GM21367 (cell line): ENCODE measurements around the gene DES.
"Not testable (repeated sequence)": the region's sequence is repeated elsewhere in the genome, so short reads cannot be mapped to it uniquely, and the experiment has no call there.

Source experiments
- ATAC-seq: cut with Tn5 transposase; IDR thresholded peaks from one replicate; pipeline ENCODE4 v1.9.1; 2021; ENCODE audit not compliant: unreplicated experiment

DES gene

DNA sequence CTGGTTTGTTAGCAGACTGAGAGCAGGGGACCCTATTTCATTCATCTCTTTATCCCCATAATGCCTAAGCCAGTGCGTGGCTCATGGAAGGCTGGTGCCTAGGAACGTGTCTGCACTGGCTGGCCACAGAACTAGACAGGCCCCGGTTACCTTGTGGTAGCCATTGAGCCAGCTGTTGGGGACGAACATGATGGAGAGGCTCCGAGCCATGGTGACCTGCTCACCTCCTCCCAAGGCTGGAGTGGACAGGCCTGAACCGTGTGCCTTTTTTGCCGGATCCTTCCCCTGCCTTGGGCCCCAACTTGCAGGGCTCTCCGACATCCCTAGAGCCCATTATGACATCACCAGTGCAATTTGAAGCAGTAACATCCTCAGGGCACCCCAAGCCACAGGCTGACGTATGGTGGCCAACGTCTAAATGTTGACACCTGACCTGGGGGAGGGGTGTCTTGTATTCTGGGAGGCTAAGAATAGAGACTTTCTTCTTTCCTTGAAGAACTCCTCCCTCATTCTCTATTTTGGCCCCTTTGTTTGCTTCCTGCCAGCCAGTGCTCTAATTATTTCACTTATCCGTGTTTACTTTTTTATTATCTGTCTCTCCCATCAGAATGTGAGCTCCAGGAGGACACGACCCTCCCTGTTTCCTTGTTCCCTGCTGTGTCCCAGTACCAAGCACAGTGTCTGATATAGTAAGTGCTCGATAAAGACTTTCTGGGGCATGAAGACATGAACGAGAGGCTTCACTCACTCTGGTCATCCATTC lies 18.3 kb upstream of the DES start:
- no peak for ATAC-seq

- ATAC-seq, result no peak
Measured at GRCh38 chr2:219400562-219400961, 17.6 kb upstream of the DES start.

DNA sequence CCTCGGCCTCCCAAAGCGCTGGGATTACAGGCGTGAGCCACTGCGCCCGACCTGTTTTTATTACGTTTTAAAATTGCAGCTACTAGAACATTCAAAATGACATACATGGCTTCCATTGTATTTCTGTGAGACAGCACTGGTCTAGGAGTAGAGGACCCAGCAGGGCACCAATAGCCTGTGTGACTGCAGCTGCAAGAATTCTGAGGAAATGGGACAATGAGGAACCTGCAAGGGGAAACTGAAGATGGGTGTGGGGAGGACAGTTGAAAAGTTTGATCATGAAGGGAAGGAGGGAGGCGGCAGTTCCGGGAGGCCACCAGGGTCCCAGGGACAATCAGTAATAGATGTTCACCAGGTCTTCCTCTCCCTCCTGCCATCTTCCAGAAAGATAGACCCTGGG lies 16.6 kb upstream of the DES start:
- ATAC-seq, result no peak

- ATAC-seq, result peak; percentile 83
Measured at GRCh38 chr2:219402665-219403515, 15.3 kb upstream of the DES start.

- no peak for ATAC-seq
Measured at GRCh38 chr2:219403861-219404260, 14.3 kb upstream of the DES start.

GRCh38 chr2:219404291-219404910 lies 13.8 kb upstream of the DES start:
- no peak for ATAC-seq

DNA sequence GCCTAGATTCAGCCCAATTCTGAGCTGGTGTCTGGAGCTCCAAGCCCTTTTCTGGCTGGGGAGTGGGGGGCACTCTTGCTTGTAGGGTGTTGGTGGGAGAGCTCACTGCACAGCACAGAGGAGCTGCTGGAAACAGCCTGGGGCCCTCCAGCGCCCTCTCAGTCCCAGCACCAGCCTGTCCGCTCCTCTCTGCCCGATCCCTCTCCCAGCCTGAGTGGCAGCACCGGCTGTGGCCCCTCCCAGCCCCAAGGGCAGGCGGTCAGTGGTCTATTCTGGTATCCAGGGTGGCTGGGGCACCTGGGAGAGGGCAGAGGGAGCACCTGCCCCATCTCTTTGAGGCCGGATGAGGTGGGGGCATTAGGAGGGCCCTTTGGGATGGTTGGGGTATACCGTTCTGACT lies 13.2 kb upstream of the DES start:
- no peak for ATAC-seq

DNA sequence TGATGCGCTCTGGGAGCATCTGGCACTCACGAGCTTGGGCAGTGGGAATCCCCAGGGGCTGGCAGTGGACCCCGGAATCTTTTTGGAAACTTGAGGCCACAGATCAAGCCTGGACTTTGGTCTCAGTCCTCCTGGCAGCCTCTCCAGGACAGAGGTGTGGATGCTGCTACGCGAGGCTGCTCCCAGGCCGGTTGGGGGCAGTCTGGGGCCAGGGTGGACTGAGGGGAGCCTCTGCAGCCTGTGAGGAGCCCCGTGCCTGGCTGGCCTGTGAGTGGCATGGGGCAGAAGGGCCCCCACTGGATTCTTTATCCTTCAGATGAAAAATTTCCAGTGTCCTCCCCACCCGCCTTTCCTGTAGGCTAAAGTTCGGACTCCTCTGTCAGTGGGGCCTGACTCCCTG lies 12.7 kb upstream of the DES start:
- no peak for ATAC-seq

DNA sequence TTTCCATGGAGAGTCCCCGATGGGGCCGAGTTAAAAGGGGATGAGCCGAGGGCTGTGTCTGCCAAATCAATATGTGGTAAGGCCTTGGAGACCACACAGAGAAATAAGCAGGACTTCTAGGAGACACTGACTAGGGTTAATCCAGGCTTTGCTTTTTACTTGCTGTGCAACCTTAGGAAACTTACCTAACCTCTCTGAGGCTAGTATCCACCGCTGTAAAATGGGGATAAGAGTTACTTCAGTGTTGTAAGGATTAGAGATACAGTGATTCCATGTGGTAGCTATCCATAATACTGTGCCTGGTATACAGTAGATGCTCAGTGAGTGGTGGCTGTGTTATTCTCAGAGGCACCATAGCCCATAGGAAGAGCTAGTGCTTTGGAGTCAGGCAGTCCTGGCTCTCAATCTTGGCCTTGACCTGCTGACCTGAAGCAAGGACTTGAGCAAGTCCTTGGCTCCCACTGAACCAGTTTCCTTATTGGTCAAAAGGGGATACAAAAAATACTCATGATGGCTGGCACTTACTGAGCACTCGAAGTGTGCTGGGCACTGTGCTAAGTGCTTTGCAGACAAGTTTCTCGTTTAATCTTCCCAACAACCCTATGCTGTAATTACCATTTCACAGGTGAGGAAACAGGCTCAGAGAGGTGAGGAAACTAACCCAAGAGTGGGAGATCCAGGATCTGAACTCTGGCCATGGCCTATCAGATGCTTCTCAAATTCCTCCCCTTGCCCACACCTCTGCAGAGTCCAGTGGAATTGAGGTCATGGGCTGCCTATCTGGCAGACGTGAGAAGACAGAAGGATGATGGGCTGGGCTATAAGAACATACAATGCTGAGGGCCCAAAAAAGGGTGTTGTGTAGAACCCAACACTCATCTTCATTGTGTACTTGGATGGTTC lies 12.0 kb upstream of the DES start:
- no peak for ATAC-seq

DNA sequence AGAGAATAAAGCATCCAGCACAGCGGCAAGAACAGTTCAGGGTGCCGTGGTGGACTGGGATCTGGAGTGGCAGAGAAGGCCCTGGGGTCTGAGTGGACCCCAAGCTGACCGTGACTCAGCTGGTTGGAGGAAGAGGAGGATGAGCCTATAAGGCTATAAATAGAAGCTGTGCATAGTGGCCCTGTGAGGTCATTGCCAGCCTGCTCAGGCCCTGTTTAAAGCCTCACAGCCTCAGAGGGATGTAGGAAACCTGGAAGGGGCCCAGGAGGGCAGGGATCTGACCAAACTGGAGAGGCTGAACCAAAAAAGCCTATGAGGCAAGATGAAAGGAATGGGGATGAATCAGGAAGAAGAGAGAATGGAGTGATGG lies 11.3 kb upstream of the DES start:
- no peak for ATAC-seq

DNA sequence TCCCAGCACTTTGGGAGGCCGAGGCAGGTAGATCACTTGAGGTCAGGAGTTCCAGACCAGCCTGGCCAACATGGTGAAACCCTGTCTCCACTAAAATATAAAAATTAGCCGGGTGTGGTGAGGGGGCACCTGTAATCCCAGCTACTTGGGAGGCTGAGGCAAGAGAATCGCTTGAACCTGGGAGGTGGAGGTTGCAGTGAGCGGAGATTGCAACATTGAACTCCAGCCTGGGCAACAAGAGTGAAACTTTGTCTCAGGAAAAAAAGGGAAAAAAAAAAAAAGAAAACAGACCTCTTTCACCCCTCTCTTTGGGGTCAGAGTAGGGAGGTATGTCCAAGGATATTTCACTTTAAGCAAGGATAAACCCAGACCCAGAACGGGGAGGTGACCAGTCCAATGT lies 10.8 kb upstream of the DES start:
- not testable (repeated sequence) for ATAC-seq

DNA sequence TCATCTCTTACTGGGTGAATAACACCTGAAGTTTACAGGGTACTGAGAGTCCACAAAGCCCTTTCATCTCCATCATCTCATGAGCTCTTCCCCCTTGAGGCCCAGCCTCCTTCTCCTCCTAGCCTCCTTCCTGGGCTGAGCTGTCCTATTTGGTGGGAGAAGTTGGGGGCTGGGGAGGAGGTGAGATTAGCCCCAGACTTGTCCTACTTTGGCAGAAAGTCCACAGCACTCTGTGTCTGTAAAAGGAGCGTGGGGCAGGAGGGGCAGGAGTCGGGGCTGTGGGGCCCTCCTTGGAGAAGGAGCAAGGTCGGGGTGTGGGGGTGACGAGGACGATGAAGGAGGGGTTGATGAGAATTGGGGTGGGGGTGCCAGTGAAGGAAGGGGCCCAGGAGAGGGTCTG lies 10.0 kb upstream of the DES start:
- no peak for ATAC-seq

GRCh38 chr2:219408631-219409030 lies 9.5 kb upstream of the DES start:
- no peak for ATAC-seq

DNA sequence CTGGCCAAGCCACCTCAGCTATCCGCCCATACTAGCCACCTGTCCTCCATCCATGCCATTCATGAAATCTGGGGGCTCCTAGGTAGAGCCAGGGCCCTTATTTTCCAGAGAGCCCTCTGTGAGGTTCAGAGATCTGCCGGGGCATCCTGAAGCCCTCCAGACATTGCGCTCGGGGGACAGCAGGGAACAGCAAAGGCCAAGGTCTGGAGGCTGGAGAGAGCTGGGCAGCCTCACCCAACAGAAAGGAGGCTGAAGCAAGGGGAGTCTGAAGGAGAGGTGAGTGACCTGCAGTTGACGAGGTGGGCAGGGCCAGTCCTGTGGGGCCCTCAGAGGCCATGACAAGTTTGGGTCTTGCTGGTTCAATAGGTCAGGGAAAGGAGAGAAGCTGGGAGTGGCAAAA lies 8.6 kb upstream of the DES start:
- ATAC-seq, result no peak

- no peak for ATAC-seq
Measured at GRCh38 chr2:219410390-219410789, 7.8 kb upstream of the DES start.

- no peak for ATAC-seq
Measured at GRCh38 chr2:219414857-219415256, 3.3 kb upstream of the DES start.

DNA sequence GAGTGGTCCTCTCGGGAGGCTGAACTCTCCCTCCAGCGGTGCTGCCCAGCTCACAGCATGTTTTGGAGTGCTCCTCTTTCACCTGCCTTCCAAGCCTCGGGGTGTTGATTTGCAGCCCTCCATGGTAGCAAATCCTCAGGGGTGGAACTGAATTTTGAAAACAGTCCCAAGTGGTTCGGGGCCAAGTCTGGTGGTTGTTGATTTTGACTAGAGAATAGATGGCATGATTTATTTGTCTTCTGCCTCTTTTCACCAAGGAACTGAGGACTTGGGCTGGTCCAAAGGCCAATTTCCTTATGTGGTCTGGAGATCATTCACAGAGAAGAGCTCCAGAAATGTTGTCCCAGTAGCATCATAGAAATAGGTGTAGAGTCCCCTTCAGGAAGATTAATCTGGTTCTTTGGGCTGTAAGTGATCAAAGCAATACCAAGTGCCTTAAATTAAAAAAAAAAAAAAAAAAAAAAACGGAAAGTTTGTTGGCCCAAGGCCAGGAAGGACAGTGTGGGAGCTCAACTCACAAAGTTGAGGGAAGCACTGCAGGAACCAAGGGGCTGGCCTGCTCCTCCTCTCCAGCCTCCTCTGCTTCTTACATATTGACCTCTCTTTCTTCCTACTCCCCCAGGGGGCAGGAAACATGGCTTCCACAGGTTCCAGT lies 2.5 kb upstream of the DES start:
- no peak for ATAC-seq

GRCh38 chr2:219416235-219416602 lies 2.0 kb upstream of the DES start:
- ATAC-seq, result no peak

GRCh38 chr2:219416938-219417337 lies 1.2 kb upstream of the DES start:
- ATAC-seq, result no peak

DNA sequence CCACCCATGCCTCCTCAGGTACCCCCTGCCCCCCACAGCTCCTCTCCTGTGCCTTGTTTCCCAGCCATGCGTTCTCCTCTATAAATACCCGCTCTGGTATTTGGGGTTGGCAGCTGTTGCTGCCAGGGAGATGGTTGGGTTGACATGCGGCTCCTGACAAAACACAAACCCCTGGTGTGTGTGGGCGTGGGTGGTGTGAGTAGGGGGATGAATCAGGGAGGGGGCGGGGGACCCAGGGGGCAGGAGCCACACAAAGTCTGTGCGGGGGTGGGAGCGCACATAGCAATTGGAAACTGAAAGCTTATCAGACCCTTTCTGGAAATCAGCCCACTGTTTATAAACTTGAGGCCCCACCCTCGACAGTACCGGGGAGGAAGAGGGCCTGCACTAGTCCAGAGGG lies 803 bp upstream of the DES start:
- ATAC-seq, result no peak

DNA sequence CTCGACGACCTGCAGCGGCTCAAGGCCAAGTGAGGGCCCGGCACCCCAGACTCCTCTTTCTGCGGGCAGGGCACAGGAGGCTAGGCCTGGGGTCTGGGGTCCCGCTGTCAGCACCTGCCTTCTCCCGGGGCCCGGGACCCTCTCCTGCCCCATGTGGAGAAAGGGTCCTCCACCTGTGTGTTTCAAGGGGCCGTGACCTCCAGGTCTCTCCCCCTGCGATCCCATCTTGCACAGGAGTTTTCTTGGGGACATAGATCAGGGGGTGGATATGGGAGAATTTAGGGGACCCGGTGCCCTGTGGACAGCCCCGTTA lies 791 bp downstream of the DES start:
- ATAC-seq, result no peak
